Osteocyte (in vitro differentiated cells): Measurements from ENCODE around the gene JAZF1. TPM values are rescaled to one million over a fixed set of nuclear protein-coding genes. Genes with fewer than 3 reads are reported as not detected.

Experiments used
- DNase-seq: peaks from one replicate; pipeline ENCODE4 v3.0.0; 2021; ENCODE audit warnings: mixed read lengths; ENCODE audit not compliant: unreplicated experiment; ENCODE audit errors: extremely low spot score
- H3K27ac Mint-ChIP-seq: one replicate; pipeline ENCODE4 v1.8.0; 2021; ENCODE audit warnings: mild to moderate bottlenecking, mixed read lengths; ENCODE audit not compliant: unreplicated experiment
- H3K27me3 Mint-ChIP-seq: one replicate; pipeline ENCODE4 v1.8.0; 2021; ENCODE audit warnings: mixed read lengths; ENCODE audit not compliant: unreplicated experiment
- H3K36me3 Mint-ChIP-seq: one replicate; pipeline ENCODE4 v1.8.0; 2021; ENCODE audit warnings: mixed read lengths; ENCODE audit not compliant: unreplicated experiment
- H3K4me1 Mint-ChIP-seq: one replicate; pipeline ENCODE4 v1.8.0; 2021; ENCODE audit warnings: mixed read lengths; ENCODE audit not compliant: unreplicated experiment
- H3K4me3 Mint-ChIP-seq: one replicate; pipeline ENCODE4 v1.8.0; 2021; ENCODE audit warnings: mild to moderate bottlenecking, moderate library complexity, mixed read lengths; ENCODE audit not compliant: unreplicated experiment
- H3K9me3 Mint-ChIP-seq: one replicate; pipeline ENCODE4 v1.8.0; 2021; ENCODE audit warnings: mixed read lengths; ENCODE audit not compliant: unreplicated experiment
- total RNA-seq: library from RNA; stranded (reverse); gene quantifications from 2 replicates; pipeline ENCODE4 v1.2.1, GENCODE V29; 2021
- TF ChIP-seq, protein P1 (sequence below): fragments of 200-600 bp; sonication (generic); IDR thresholded peaks from 2 replicates; pipeline ENCODE4 v1.5.0; 2021; ENCODE audit warnings: antibody characterized with exemption, mild to moderate bottlenecking, moderate library complexity

Gene JAZF1
- total RNA-seq, 1 donor from 2014 or later: 19.8 TPM

DNA sequence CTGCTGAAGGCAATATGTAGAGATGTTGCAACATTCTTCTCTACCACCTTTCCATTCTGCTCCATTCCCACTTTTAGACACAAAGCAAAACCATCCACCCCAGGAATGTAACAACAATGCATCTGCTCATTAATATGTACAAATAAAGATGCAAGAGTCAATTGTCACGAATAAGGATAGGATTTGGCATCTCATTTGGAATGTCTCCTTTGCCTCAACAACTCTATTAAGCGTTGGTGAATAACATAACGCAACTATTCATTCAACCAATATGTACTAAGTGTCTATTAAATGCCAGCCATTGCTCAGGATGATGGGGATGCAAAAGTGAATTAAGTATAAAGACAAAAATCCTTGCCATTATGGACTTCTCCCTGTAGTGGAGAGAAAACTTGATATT is 152.1 kb downstream of the JAZF1 start:
- no peak for DNase-seq
- no peak overlapping the region for H3K27ac Mint-ChIP-seq
- H3K4me3 Mint-ChIP-seq: no peak overlapping the region
- no peaks in the 10 kb centered on the region for H3K36me3 Mint-ChIP-seq
- no peaks in the 10 kb centered on the region for H3K27me3 Mint-ChIP-seq
- peaks cover 15% of the 10 kb centered on the region for H3K4me1 Mint-ChIP-seq
- no peaks in the 10 kb centered on the region for H3K9me3 Mint-ChIP-seq
- TF ChIP-seq, protein P1, sequence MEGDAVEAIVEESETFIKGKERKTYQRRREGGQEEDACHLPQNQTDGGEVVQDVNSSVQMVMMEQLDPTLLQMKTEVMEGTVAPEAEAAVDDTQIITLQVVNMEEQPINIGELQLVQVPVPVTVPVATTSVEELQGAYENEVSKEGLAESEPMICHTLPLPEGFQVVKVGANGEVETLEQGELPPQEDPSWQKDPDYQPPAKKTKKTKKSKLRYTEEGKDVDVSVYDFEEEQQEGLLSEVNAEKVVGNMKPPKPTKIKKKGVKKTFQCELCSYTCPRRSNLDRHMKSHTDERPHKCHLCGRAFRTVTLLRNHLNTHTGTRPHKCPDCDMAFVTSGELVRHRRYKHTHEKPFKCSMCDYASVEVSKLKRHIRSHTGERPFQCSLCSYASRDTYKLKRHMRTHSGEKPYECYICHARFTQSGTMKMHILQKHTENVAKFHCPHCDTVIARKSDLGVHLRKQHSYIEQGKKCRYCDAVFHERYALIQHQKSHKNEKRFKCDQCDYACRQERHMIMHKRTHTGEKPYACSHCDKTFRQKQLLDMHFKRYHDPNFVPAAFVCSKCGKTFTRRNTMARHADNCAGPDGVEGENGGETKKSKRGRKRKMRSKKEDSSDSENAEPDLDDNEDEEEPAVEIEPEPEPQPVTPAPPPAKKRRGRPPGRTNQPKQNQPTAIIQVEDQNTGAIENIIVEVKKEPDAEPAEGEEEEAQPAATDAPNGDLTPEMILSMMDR: no peak

GRCh38 chr7:28026237-28026636 is 154.4 kb downstream of the JAZF1 start:
- no peak overlapping the region for H3K27ac Mint-ChIP-seq
- no peaks in the 10 kb centered on the region for H3K27me3 Mint-ChIP-seq
- peaks cover 12% of the 10 kb centered on the region for H3K4me1 Mint-ChIP-seq

DNA sequence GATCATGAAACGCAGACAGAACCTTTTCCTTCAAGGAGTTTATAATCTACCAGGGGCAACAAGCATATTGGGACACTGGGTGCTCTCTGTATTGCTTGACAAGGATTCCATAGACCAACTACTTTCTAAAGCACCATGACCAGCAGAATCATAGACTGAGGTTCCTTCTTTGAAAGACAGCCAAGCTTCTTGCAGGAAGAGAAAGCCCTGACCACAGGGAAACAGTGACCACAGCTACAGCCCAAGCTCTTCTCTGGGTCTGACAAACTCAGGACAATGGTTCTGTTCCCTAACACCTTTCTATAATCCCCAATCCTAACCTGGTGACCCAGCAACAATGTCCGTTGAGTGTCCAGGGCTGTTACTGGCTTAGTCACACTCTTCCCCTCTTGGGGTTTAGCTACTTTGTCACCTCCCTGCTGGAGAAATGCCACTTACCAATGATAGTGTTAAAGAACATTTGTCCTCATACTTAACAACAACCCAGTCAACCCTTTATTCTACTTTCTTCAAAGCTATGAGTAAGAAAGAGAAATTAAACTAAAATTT is 155.7 kb downstream of the JAZF1 start:
- Mint-ChIP-seq H3K27me3 (no peaks in the 10 kb centered on the region), H3K36me3 (no peaks in the 10 kb centered on the region), H3K4me3 (no peak overlapping the region), H3K27ac (no peak overlapping the region), H3K4me1 (peaks cover 19% of the 10 kb centered on the region), H3K9me3 (no peaks in the 10 kb centered on the region)
- TF ChIP-seq, protein P1: no peak
- no peak for DNase-seq

More at GRCh38 chr7:28026237-28026636, 154.4 kb downstream of the JAZF1 start:
- Mint-ChIP-seq H3K9me3 (no peaks in the 10 kb centered on the region), H3K4me3 (no peak overlapping the region), H3K36me3 (no peaks in the 10 kb centered on the region)
- no peak for DNase-seq
- TF ChIP-seq, protein P1: no peak

- no peaks in the 10 kb centered on the region for H3K36me3 Mint-ChIP-seq
- no peak overlapping the region for H3K4me3 Mint-ChIP-seq
- no peaks in the 10 kb centered on the region for H3K9me3 Mint-ChIP-seq
- H3K4me1 Mint-ChIP-seq: peaks cover 33% of the 10 kb centered on the region
- H3K27me3 Mint-ChIP-seq: no peaks in the 10 kb centered on the region
- TF ChIP-seq, protein P1: peak; percentile 90
- no peak overlapping the region for H3K27ac Mint-ChIP-seq
- no peak for DNase-seq
Measured at GRCh38 chr7:28020302-28020940, 160.2 kb downstream of the JAZF1 start.

GRCh38 chr7:28018856-28019465 is 161.6 kb downstream of the JAZF1 start:
- TF ChIP-seq, protein P1: no peak
- peak overlapping the region; percentile 1 for H3K27ac Mint-ChIP-seq
- no peaks in the 10 kb centered on the region for H3K27me3 Mint-ChIP-seq
- no peaks in the 10 kb centered on the region for H3K36me3 Mint-ChIP-seq
- DNase-seq: no peak
- peaks cover 33% of the 10 kb centered on the region for H3K4me1 Mint-ChIP-seq
- no peak overlapping the region for H3K4me3 Mint-ChIP-seq
- H3K9me3 Mint-ChIP-seq: peaks cover 4% of the 10 kb centered on the region
